CD4-positive, alpha-beta T cell (primary cell): ENCODE results near the gene QKI. TPM values are rescaled to one million over a fixed set of nuclear protein-coding genes. Genes with fewer than 3 reads are reported as not detected.

ENCODE experiments used
- ATAC-seq: fragments of 200-7000 bp; cut with Tn5 transposase; one replicate; pipeline ENCODE4 v1.10.0; 2022; ENCODE audit warnings: mild to moderate bottlenecking; ENCODE audit not compliant: poor library complexity
- CTCF ChIA-PET: fragments of 350-600 bp; sonication (Branson Sonifier 250); formaldehyde crosslinking; loops from one replicate; lab custom pipeline; 2021; ENCODE audit warnings: antibody characterized with exemption, inconsistent platforms; lab: Charles Lee
- POLR2A ChIA-PET: fragments of 350-600 bp; sonication (Branson Sonifier 250); formaldehyde crosslinking; loops from one replicate; lab custom pipeline; 2021; ENCODE audit warnings: antibody characterized with exemption, inconsistent platforms; lab: Charles Lee
- DNase-seq, 14 experiments: peaks; one replicate each; pipeline ENCODE4 v3.0.0-alpha.2; 2013 to 2020; ENCODE audit warnings: mixed read lengths in 2 of 14
- H3K27ac ChIP-seq, 2 donors: one replicate each; pipeline versions ENCODE4 v1.5.1 to v1.7.0; 2013; ENCODE audit warnings: low read length in 2 of 2, low read depth in 1 of 2, mild to moderate bottlenecking in 1 of 2
- H3K27me3 ChIP-seq, 2 experiments: 1 replicate in 1 of 2; 2 replicates in 1 of 2; pipeline versions ENCODE4 v1.6.1 to v1.7.0; 2013; ENCODE audit warnings: low read length in 2 of 2, control low read depth in 1 of 2, mild to moderate bottlenecking in 1 of 2, moderate library complexity in 1 of 2; ENCODE audit not compliant: insufficient read depth in 2 of 2, control insufficient read depth in 1 of 2
- H3K36me3 ChIP-seq: one replicate; pipeline ENCODE4 v1.6.1; 2013; ENCODE audit warnings: low read length, control low read depth; ENCODE audit not compliant: insufficient read depth
- H3K4me1 ChIP-seq: one replicate; pipeline ENCODE4 v1.6.1; 2013; ENCODE audit warnings: low read length, control low read depth; ENCODE audit not compliant: insufficient read depth
- H3K4me3 ChIP-seq: one replicate; pipeline ENCODE4 v1.5.1; 2013; ENCODE audit warnings: mild to moderate bottlenecking, low read length, moderate library complexity
- H3K9me3 ChIP-seq, 2 experiments: 1 replicate in 1 of 2; 2 replicates in 1 of 2; pipeline versions ENCODE4 v1.6.1 to v1.7.0; 2013; ENCODE audit warnings: low read length in 2 of 2, mild to moderate bottlenecking in 2 of 2, control low read depth in 1 of 2, moderate library complexity in 1 of 2; ENCODE audit not compliant: control insufficient read depth in 1 of 2, insufficient read depth in 1 of 2
- H3K27ac Mint-ChIP-seq: one replicate; pipeline ENCODE4 v1.8.0; 2020; ENCODE audit warnings: mixed read lengths
- H3K27me3 Mint-ChIP-seq: one replicate; pipeline ENCODE4 v1.8.0; 2021; ENCODE audit warnings: mixed read lengths
- H3K36me3 Mint-ChIP-seq: one replicate; pipeline ENCODE4 v1.8.0; 2021; ENCODE audit warnings: low read depth, mixed read lengths
- H3K4me1 Mint-ChIP-seq: one replicate; pipeline ENCODE4 v1.8.0; 2021; ENCODE audit warnings: low read depth, mixed read lengths
- H3K4me3 Mint-ChIP-seq: one replicate; pipeline ENCODE4 v1.8.0; 2020; ENCODE audit warnings: mild to moderate bottlenecking, mixed read lengths
- H3K9me3 Mint-ChIP-seq: one replicate; pipeline ENCODE4 v1.8.0; 2020; ENCODE audit warnings: mixed read lengths
- intact Hi-C, 2 experiments: fragments of 100-400 bp; cut with DNase I in 1 of 2; cut with micrococcal nuclease in 1 of 2; formaldehyde crosslinking; loops; one replicate each; pipeline versions ENCODE4 v1.15.1 to v1.9.0; 2023 to 2025; cut with DNase I, micrococcal nuclease
- total RNA-seq, 174 experiments: library from RNA in 2 of 174; stranded (reverse) in 2 of 174; gene quantifications; one replicate each; pipeline ENCODE4 v1.2.3 and lab custom pipeline; 2021 to 2026
- TF ChIP-seq, protein P1 (sequence below): fragments of 200-600 bp; IDR thresholded peaks from one replicate; pipeline ENCODE4 v1.8.0; 2022; ENCODE audit warnings: antibody characterized with exemption, mild to moderate bottlenecking

QKI gene
- total RNA-seq, 2 experiments from 2014 or later: 60.7 to 67.3 TPM

DNA sequence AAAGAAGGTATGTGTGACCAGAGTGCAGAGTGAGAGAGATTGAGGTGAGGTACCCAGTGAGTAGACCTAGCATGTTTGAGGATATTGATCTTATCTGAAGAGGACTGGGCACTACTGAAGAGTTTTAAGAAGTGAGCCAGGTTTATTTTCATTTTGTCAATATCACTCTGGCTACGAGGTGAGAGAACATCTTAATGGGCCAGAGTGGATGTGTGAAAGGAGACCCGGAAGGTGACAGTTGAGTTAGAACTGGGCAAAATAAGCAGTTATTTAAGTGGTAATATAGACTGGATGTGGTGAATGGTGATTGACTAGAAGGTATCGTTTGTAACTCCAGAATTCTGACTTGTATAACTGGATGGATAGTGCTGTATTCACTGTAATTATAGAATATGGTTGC lies 134.1 kb downstream of the QKI start:
- no peak overlapping the region for H3K4me3 ChIP-seq
- intact Hi-C loops: no loop called here
- Mint-ChIP-seq H3K36me3 (peaks cover 7% of the 10 kb centered on the region), H3K27me3 (no peaks in the 10 kb centered on the region), H3K27ac (no peak overlapping the region), H3K4me3 (no peak overlapping the region), H3K4me1 (peaks cover 19% of the 10 kb centered on the region), H3K9me3 (no peaks in the 10 kb centered on the region)
- H3K27me3 ChIP-seq: no peaks in the 10 kb centered on the region
- ChIA-PET POLR2A (no interaction called here), CTCF (no interaction called here)
- TF ChIP-seq, protein P1, sequence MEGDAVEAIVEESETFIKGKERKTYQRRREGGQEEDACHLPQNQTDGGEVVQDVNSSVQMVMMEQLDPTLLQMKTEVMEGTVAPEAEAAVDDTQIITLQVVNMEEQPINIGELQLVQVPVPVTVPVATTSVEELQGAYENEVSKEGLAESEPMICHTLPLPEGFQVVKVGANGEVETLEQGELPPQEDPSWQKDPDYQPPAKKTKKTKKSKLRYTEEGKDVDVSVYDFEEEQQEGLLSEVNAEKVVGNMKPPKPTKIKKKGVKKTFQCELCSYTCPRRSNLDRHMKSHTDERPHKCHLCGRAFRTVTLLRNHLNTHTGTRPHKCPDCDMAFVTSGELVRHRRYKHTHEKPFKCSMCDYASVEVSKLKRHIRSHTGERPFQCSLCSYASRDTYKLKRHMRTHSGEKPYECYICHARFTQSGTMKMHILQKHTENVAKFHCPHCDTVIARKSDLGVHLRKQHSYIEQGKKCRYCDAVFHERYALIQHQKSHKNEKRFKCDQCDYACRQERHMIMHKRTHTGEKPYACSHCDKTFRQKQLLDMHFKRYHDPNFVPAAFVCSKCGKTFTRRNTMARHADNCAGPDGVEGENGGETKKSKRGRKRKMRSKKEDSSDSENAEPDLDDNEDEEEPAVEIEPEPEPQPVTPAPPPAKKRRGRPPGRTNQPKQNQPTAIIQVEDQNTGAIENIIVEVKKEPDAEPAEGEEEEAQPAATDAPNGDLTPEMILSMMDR: no peak
- H3K4me1 ChIP-seq: no peaks in the 10 kb centered on the region
- ATAC-seq (no peak), DNase-seq (no peak)
- H3K27ac ChIP-seq: no peak overlapping the region
- H3K36me3 ChIP-seq: no peaks in the 10 kb centered on the region
- no peaks in the 10 kb centered on the region for H3K9me3 ChIP-seq

DNA sequence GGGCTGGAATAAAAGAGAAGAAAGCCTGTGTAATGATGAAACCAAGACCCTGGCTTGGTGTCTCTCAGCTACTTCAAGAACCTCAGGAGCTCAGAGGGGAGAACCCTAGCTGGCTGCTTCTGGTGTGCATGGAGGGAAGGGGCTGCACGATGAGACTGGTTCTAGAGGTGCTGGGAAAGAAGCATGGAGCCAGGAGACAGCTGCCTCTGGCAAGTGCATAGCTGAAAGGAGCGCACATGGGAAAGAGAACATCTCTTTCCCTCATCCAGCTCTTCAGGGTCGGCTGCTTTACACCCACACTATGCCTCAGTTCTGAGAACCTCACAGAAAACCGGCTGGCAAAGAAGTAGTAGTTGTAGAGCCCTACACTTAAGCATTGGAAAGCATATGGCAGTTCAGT lies 139.5 kb downstream of the QKI start:
- no peaks in the 10 kb centered on the region for H3K36me3 ChIP-seq
- H3K4me1 ChIP-seq: no peaks in the 10 kb centered on the region
- peaks cover 21% of the 10 kb centered on the region for H3K36me3 Mint-ChIP-seq
- POLR2A ChIA-PET: interaction anchor here (1.0 kb wide), 1 partner anchor 138 kb away, joined by 5 read pairs; no protein-coding TSS in a partner anchor
- no peaks in the 10 kb centered on the region for H3K9me3 Mint-ChIP-seq
- no peaks in the 10 kb centered on the region for H3K27me3 ChIP-seq
- H3K4me3 ChIP-seq: no peak overlapping the region
- H3K27ac Mint-ChIP-seq: no peak overlapping the region
- DNase-seq (no peak), ATAC-seq (no peak)
- intact Hi-C loops: loop anchor here (1.0 to 10.0 kb wide), 5 partner anchors 127 to 383 kb away; no protein-coding TSS in a partner anchor
- no peak overlapping the region for H3K4me3 Mint-ChIP-seq
- no peaks in the 10 kb centered on the region for H3K27me3 Mint-ChIP-seq
- no peak overlapping the region for H3K27ac ChIP-seq
- TF ChIP-seq, protein P1: no peak
- H3K4me1 Mint-ChIP-seq: peaks cover 3% of the 10 kb centered on the region
- H3K9me3 ChIP-seq: no peaks in the 10 kb centered on the region
- CTCF ChIA-PET: interaction anchor here (0.9 to 1.7 kb wide), 10 partner anchors 9 to 384 kb away, joined by 3 to 6 read pairs (median 4); no protein-coding TSS in a partner anchor

DNA sequence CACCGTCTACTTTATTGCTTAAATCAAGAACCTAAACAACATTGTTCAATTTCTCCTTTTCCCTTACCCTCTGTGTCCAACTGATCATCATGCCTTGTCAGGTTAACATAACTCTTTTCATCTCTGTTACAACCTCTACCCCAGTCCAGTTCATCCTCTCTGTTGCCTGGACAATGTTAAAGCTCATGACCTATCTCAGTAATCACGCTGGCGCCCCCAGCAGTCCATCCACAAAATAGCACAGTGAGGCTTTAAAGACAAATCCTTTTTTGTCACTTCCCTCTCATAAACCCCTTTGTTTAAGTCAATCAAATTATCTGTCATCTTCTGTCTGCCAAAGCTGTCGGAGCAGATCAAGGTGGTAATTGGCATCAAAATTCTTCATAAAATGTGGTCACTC lies 140.1 kb downstream of the QKI start:
- TF ChIP-seq, protein P1: peak; percentile 40
- DNase-seq (peak; percentile 26 to 70 (median 52)), ATAC-seq (peak; percentile 54)
- no peak overlapping the region for H3K4me3 ChIP-seq
- POLR2A ChIA-PET: interaction anchor here (1.0 kb wide), 1 partner anchor 139 kb away, joined by 5 read pairs; no protein-coding TSS in a partner anchor
- CTCF ChIA-PET: interaction anchor here (0.9 to 1.7 kb wide), 11 partner anchors 10 to 384 kb away, joined by 3 to 6 read pairs (median 4); no protein-coding TSS in a partner anchor
- Mint-ChIP-seq H3K4me1 (peaks cover 3% of the 10 kb centered on the region), H3K4me3 (no peak overlapping the region), H3K27ac (no peak overlapping the region), H3K9me3 (no peaks in the 10 kb centered on the region), H3K27me3 (no peaks in the 10 kb centered on the region), H3K36me3 (peaks cover 21% of the 10 kb centered on the region)
- intact Hi-C loops: loop anchor here (1.0 to 10.0 kb wide), 5 partner anchors 127 to 384 kb away; no protein-coding TSS in a partner anchor
- no peaks in the 10 kb centered on the region for H3K36me3 ChIP-seq
- H3K27me3 ChIP-seq: no peaks in the 10 kb centered on the region
- no peak overlapping the region for H3K27ac ChIP-seq
- no peaks in the 10 kb centered on the region for H3K9me3 ChIP-seq
- no peaks in the 10 kb centered on the region for H3K4me1 ChIP-seq
